GM21528 (cell line): ENCODE data around the gene CAPN13.

Experiments used
- ATAC-seq: cut with Tn5 transposase; IDR thresholded peaks from one replicate; pipeline ENCODE4 v1.9.1; 2021; ENCODE audit warnings: mild to moderate bottlenecking, moderate library complexity; ENCODE audit not compliant: unreplicated experiment, low FRiP score

Gene CAPN13

DNA sequence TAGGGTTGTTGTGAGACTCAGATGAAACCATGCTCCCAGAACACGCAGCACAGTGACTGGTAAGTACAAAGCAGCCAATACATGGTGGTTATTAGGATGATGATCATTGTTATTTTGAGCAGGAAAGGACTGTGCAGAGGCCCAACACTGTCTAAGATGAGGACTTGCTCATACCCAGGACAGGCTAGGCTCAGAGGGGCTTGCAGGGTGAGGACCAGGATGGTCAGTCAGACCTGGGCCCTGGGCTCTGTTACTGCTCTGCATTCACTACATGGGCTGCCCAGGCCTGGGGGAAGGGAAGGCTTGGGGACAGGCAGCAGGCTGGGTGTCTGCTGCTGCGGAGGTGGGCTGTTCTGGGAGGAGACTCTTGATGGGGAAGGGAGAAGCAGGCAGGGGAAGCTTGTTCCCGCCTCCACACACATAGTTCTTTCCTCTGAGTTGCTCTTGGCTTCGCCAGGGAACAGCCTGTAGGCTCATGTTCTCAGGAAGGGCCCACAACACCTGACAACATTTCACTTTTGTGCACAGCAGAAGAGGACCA, 17.5 kb downstream of the CAPN13 start:
- ATAC-seq = no peak

- no peak for ATAC-seq
These were observed 20.1 kb downstream of the CAPN13 start for GRCh38 chr2:30786923-30787685.

- no peak for ATAC-seq
These were observed 22.6 kb downstream of the CAPN13 start for GRCh38 chr2:30784682-30785081.

GRCh38 chr2:30781961-30782533, 25.2 kb downstream of the CAPN13 start:
- no peak for ATAC-seq

DNA sequence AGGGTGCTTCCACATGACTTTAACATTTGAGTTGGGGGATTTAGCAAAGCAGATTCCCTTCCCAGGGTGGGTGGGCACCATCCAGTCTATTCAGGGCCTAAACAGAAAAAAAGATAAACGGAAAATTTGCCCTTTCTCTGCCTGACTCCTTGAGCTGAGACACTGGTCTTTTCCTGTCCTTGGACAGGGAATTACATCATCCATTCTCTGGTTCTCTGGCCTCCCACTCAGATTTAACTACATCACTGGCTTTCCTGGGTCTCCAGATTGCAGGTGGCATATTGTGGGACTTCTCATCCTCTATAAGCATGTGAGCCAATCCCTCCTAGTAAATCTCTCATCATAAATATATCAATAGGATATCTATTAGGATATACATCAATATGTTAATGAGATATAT, 25.8 kb downstream of the CAPN13 start:
- no peak for ATAC-seq

DNA sequence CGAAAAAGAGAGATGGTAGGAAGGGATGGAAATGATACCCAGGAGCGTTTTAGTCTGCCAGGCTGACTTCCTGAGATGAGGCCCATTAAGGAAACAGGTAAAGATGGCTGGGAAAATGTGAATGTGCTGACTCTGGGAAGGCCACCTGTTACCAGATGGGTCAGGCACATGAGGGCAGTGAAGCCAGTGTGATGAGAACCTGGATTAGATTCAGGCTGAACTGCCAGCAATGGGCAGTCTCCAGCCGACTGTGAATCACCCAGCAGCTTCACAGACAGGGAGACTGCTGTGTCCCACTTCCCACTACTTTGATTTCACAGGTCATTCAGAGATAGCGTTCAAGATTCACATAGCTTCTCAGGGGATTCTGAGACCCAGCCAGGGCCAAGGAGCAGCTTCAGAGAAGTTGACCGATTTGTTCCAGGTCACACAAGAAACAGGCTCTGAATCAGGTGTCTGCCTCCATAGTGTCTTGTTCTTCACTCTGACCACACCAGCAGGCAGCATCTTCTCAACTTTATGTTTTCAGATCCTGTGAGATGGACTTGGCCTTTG, 26.4 kb downstream of the CAPN13 start:
- ATAC-seq = no peak

GRCh38 chr2:30778611-30779010, 28.6 kb downstream of the CAPN13 start:
- ATAC-seq = no peak

- ATAC-seq = no peak
These were observed 29.4 kb downstream of the CAPN13 start for GRCh38 chr2:30777661-30778505.

GRCh38 chr2:30776831-30777635, 30.2 kb downstream of the CAPN13 start:
- ATAC-seq = no peak

DNA sequence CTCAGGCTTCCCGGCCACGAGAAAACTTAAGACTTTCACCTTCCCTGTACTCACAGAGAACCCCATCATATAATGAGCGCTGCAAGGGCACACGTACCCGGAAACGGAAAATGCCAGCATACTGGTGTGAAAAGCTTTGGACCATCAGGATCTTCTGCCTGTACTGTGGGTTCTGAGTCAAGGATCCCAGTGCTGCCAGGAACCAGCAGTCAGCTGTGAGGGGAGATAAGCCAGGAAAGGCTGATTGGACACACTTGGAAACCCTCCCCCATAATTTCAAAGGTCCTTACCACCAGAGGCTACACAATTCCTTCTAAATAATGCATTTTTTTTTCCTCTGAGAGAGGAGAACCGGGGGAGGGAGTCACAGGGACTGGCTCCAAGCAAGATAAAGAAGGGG, 31.4 kb downstream of the CAPN13 start:
- no peak for ATAC-seq

- ATAC-seq = no peak
These were observed 35.1 kb downstream of the CAPN13 start for GRCh38 chr2:30772021-30772705.

- ATAC-seq = no peak
These were observed 36.2 kb downstream of the CAPN13 start for GRCh38 chr2:30770816-30771576.

GRCh38 chr2:30769891-30770462, 37.3 kb downstream of the CAPN13 start:
- no peak for ATAC-seq

DNA sequence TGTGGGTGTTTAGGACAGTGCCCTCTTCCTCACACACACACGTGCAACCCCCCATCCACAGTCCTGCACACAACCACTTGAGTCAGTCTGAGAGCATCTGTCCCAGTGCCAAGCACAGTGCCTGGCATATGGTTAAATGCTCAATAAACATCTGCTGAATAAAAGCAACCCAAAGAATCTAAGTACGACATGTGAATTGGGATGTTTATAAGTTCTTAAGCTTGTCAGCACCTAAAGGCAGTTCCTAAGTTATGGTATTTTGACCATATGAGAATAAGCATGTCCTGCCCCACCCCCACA, 37.8 kb downstream of the CAPN13 start:
- ATAC-seq = no peak

- ATAC-seq = no peak
These were observed 38.4 kb downstream of the CAPN13 start for GRCh38 chr2:30768708-30769480.

GRCh38 chr2:30768036-30768686, 39.1 kb downstream of the CAPN13 start:
- no peak for ATAC-seq

DNA sequence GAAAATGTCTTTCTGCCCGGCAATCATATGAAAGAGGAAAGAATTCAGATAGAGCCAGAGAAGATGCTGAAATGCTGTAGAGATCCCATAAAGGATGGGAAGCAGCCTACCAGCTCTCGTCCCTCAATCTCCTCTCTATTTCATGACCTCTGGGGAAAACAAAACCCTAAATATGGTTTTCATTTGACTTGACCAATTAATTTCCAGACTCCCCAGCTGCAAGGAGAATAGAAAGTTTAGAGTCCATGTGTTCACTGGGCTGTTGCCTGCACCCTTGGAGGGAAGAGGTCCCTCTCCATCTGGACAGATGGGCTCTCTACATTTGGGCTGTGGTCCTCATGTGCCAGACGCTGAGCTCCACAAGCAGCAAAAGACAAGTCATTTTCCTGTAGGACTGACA, 40.6 kb downstream of the CAPN13 start:
- no peak for ATAC-seq
